GM12872 (cell line): ENCODE measurements around the gene SLC1A7.

Experiments used
- TF ChIP-seq, protein P1 (sequence below): IDR thresholded peaks from 3 replicates; pipeline ENCODE4 v1.5.1; 2011; ENCODE audit warnings: low read depth, mild to moderate bottlenecking, low read length, moderate library complexity; ENCODE audit not compliant: insufficient read depth

Gene SLC1A7

DNA sequence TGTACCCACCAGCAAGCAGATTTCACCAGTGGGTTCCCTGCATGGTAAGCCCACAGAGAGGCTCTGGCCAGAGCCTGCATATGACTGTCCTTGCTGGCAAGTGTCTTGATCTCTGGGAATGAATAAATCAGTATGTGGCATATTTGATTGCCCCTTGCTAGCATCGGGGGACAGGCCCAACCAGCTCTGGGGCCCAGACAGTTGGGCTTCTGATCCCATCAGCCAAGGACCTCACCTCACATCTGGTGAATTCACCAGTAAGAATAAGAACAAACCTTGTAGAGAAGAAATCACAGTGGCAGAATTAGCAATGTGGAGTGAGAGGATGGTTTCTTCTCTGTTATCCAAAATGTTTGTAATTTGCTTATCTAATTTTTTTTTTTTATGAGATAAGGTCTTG lies 15.9 kb downstream of the SLC1A7 start:
- TF ChIP-seq, protein P1, sequence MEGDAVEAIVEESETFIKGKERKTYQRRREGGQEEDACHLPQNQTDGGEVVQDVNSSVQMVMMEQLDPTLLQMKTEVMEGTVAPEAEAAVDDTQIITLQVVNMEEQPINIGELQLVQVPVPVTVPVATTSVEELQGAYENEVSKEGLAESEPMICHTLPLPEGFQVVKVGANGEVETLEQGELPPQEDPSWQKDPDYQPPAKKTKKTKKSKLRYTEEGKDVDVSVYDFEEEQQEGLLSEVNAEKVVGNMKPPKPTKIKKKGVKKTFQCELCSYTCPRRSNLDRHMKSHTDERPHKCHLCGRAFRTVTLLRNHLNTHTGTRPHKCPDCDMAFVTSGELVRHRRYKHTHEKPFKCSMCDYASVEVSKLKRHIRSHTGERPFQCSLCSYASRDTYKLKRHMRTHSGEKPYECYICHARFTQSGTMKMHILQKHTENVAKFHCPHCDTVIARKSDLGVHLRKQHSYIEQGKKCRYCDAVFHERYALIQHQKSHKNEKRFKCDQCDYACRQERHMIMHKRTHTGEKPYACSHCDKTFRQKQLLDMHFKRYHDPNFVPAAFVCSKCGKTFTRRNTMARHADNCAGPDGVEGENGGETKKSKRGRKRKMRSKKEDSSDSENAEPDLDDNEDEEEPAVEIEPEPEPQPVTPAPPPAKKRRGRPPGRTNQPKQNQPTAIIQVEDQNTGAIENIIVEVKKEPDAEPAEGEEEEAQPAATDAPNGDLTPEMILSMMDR: no peak

DNA sequence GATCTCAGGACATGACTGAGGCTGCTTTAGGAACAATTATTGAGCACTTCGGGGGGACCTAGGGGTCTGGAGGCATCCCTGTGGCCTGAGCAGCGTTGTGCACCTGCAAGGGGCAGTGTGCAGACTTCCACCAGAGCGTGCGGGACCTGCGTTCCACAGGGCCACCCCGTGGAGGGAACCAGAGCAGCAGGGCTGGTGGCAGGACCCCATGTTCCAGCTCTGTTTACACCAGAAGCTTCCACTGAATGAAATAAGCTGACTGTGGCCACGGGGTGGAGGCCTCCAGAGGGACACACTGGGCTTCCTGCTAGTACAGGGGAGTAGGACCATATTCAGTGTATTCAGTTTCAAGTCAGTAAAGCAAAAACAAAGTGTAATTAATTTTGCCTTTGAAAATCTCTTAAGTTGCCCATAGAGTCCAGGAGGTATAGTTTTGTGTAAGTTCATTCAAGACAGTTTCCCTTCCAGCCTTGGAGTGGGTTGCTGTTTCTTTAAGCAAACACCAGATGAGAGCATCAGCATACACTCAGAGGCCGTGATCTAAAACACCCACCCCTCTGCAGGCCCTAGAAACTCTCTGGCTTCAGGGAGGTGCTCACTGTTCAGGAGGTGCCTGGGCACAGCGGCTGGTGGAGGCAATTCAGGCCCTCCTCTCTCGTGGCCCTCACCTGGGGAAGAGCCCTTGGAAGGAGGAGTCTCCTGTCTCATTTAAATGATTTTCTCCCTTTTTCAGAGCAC lies 16.6 kb downstream of the SLC1A7 start:
- TF ChIP-seq, protein P1: no peak

DNA sequence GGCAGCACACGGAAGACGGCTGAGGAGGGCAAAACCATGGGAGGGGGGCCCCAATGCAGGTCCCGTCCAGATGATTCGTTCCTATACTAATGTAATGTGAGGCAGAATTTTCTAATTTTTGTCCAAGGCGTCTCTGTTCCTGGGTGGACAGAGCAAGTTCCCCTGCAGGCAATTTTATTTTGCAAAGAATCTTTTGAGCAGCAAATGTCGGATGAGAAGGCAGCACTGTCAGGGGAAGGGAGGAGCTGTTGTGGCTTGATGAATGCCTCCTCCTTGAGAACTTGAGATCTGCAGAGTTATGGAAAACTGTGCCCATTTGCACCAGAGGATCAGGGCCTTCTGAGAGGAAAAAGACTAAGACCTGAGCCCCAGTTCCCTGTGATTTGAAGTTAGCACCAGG lies 17.3 kb downstream of the SLC1A7 start:
- TF ChIP-seq, protein P1: no peak

DNA sequence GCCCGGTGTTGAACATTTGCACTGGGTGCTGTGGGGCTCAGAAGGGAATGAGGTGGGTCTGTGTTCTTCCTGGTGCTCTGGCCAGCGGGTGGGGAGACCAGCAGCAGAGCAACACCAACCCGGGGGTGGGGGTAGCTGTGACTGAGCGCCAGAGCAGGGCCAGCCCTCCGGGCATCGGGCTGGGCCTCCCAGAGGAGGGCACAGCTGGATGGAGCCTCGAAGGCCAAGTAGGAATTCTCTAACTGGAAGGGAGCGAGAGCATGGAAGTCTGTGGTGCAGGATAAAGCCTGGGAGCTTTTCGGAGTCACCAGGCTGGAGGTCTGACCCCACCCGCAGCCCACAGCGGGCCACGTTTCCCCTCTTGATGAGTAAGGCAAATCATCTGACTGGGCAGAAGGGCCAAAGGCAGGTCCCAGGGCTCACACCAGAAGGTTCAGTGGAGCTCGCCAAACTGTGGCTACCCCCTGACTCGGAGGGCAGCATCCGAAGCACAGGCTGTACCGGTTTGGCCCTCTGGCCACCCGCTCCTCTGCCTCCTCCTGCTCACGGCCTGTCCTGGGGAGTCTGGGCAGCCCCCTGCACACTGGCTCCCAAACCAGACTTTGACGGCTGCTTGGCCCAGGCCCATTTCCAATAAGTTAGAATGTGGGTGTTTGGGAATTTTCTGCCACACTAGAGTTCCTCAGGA lies 18.8 kb downstream of the SLC1A7 start:
- TF ChIP-seq, protein P1: no peak

DNA sequence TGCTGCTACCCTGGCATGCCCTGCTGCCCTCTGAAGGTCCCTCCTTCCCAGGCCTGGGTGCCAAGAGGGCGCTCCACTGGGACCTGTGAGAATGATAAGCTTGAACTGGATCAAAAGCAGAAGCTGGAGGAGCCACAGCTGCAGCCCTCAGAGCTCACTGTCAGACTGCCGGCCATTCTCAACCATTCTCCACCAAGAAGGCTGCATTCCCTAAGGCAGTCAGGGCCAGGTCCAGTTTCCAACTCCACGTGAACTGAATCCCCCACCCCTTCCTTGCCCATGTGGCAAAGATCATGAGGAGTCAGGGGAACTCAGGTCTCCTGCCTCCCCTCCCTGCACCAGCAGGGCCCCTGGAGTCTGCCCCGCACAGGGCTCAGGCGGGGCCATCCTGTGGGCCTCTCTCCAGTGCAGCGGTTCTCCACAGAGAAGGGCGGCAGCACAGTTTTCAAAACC lies 19.5 kb downstream of the SLC1A7 start:
- TF ChIP-seq, protein P1: no peak

DNA sequence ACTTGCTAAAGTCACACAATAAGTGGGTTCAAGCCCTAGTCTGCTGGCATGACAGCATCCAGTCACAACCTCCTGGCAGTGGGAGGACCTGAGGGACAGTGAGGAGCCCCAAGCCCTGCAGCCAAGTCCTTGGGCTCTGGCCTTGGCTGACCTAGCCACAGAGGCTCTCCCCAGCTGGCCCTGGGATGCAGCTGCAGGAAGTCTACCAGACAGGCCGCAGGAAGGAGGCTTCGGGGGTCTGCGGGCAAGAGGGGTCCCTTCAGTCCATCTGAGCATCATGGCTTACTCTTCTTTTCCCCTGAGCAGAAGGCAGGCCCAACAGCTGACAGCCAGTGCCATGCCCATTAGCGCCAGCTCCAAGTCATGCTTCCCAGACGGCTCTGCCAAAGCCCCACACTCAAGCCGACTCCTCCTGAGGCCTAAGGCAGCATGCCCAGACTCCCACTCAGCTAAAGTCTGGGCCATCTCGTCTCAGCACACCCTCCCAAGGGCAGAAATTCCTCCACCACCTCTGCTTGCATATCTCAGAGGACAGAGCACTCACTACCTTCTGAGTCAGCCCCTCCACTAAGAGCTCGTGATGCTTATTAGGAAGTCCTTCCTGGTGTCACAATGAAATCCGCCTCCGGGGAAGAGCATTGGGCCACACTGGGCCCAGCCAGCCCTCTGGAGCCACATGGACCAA lies 20.1 kb downstream of the SLC1A7 start:
- TF ChIP-seq, protein P1: no peak
